Prostate gland (tissue), 2 donors: ENCODE measurements around the gene PIWIL1. TPM values are rescaled to one million over a fixed set of nuclear protein-coding genes. Genes with fewer than 3 reads are reported as not detected.
A peak's percentile ranks its signal among the peaks of the same experiment; 100 is the strongest.

Experiments used
- DNase-seq: peaks from one replicate; pipeline ENCODE4 v3.0.0-alpha.2; 2019; ENCODE audit warnings: low spot score
- H3K27ac ChIP-seq, 2 donors: fragments of 200-600 bp; sonication (generic); 2 replicates each; pipeline ENCODE4 v1.5.1; 2017 to 2019
- H3K27me3 ChIP-seq: fragments of 200-600 bp; sonication (generic); replicated peaks from 2 replicates; pipeline ENCODE4 v1.5.1; 2019; ENCODE audit not compliant: insufficient read depth
- H3K36me3 ChIP-seq, 2 donors: fragments of 200-600 bp; sonication (generic); 1 replicate in 1 of 2; 2 replicates in 1 of 2; pipeline versions ENCODE4 v1.5.1 to v1.8.1; 2017 to 2019
- H3K4me1 ChIP-seq: fragments of 200-600 bp; sonication (generic); replicated peaks from 2 replicates; pipeline ENCODE4 v1.5.1; 2019
- H3K4me3 ChIP-seq, 2 donors: fragments of 200-600 bp; sonication (generic); 2 replicates each; pipeline ENCODE4 v1.5.1; 2017 to 2019
- H3K9me3 ChIP-seq: fragments of 200-600 bp; sonication (generic); 2 replicates; pipeline ENCODE4 v1.5.1; 2017
- POLR2A ChIP-seq: fragments of 450-650 bp; IDR thresholded peaks from one replicate; pipeline ENCODE4 v1.6.1; 2016; ENCODE audit warnings: antibody characterized with exemption, mild to moderate bottlenecking
- POLR2AphosphoS5 ChIP-seq: sonication (generic); formaldehyde crosslinking; IDR thresholded peaks from one replicate; pipeline ENCODE4 v1.6.1; 2017; ENCODE audit warnings: antibody characterized with exemption
- WGBS: methylation state at CpG from one replicate; pipeline ENCODE4 v1.1.5; 2018; 5-methylcytosine and 5-hydroxymethylcytosine counted together
- intact Hi-C: fragments of 100-400 bp; cut with DNase I; formaldehyde crosslinking; loops from one replicate; pipeline ENCODE4 v1.14.2; 2022
- total RNA-seq, 2 donors: library from RNA; depleted of rRNA; stranded (reverse); fragments of >200 nt; gene quantifications; one replicate each; pipeline ENCODE4 v1.1.0, GENCODE V29; 2016
- TF ChIP-seq, protein P1 (sequence below), 4 experiments: fragments of 200-600 bp in 2 of 4; fragments of 450-650 bp in 2 of 4; sonication (generic) in 2 of 4; IDR thresholded peaks; 1 replicate in 3 of 4; 2 replicates in 1 of 4; pipeline ENCODE4 v1.5.1; 2016 to 2019; ENCODE audit warnings: antibody characterized with exemption in 4 of 4, mild to moderate bottlenecking in 2 of 4, moderate library complexity in 2 of 4

The PIWIL1 gene
- total RNA-seq, 2 donors from 2014 or later, result 16.2 TPM; not detected in 1

DNA sequence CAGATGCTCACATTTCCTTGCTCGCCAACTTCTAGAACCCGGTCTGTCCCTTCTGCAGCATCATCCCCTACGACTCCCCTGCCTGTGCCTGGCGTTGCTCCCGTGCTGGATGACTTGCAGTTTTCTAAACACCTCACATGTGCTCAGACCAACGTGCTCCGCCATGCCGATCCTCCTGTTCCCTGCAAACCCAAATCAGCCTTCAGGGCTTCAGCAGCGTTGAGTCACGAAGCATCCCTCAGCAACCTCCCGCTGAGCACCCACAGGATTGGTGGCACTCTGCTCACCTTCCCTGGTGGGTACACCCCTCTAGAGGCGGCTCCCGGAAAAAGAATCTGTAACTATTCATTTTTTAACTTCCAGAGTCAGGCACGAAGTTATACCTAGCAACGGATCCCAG, 2.8 kb upstream of the PIWIL1 start:
- Histone ChIP-seq H3K36me3 (no peaks in the 10 kb centered on the region), H3K27me3 (peaks cover 5% of the 10 kb centered on the region), H3K4me3 (no peak overlapping the region), H3K9me3 (no peaks in the 10 kb centered on the region), H3K4me1 (no peaks in the 10 kb centered on the region), H3K27ac (no peak overlapping the region)
- WGBS, result 37% methylated on average over 15 of the region's 15 CpGs
- no peak for DNase-seq
- intact Hi-C loops, result loop anchor here (2.0 kb wide), 1 partner anchor 286 kb away; no protein-coding TSS in a partner anchor
- TF ChIP-seq, protein P1, sequence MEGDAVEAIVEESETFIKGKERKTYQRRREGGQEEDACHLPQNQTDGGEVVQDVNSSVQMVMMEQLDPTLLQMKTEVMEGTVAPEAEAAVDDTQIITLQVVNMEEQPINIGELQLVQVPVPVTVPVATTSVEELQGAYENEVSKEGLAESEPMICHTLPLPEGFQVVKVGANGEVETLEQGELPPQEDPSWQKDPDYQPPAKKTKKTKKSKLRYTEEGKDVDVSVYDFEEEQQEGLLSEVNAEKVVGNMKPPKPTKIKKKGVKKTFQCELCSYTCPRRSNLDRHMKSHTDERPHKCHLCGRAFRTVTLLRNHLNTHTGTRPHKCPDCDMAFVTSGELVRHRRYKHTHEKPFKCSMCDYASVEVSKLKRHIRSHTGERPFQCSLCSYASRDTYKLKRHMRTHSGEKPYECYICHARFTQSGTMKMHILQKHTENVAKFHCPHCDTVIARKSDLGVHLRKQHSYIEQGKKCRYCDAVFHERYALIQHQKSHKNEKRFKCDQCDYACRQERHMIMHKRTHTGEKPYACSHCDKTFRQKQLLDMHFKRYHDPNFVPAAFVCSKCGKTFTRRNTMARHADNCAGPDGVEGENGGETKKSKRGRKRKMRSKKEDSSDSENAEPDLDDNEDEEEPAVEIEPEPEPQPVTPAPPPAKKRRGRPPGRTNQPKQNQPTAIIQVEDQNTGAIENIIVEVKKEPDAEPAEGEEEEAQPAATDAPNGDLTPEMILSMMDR (IDR thresholded peaks at IDR 0.05), result no peak
- TF ChIP-seq POLR2A (no peak), POLR2AphosphoS5 (no peak)

DNA sequence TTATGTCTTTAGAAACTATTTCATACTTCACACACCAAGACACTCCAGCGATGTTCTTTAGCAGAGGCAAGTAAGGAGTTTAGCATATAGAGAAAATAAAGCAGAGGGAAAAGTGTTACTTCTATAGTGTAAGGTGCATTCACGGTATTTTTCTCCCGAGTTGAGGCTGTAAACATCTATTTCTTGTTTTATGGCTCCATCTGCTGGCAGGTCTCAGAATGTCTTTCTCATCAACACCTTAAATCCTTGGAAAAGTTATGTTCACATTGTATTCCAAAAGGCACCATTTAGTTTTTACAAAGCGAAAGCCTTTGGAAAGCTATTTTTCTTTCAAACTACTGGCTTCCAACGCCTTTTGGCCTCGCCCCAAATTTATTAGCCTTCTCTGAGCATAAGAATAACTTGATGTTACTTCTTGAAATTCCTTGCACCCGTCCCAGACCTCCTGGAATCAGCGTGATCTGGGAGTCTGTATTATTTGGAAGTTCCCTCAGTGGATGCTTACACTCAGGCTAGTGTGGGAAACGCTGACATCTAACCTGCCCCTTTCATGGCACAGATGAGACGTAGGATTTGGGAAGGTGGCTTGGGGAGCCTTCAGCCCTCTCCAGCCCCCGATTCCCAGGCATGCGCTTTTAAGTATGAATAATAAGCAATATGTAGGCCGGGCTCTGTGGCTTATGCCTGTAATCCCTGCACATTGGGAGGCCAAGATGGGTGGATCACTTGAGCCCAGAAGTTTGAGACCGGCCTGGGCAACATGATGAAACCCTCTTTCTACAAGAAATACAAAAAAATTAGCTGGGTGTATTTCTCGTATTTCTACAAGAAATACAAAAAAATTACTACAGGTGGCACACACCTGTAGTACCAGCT, 1.9 kb upstream of the PIWIL1 start:
- intact Hi-C loops, result loop anchor here (2.0 kb wide), 1 partner anchor 287 kb away; no protein-coding TSS in a partner anchor
- TF ChIP-seq, protein P1 (IDR thresholded peaks at IDR 0.05), result peak; percentile 38 to 88 (median 77)
- no peak for TF ChIP-seq POLR2A
- TF ChIP-seq POLR2AphosphoS5, result peak; percentile 15
- Histone ChIP-seq H3K4me1 (no peaks in the 10 kb centered on the region), H3K4me3 (no peak overlapping the region), H3K9me3 (no peaks in the 10 kb centered on the region), H3K36me3 (no peaks in the 10 kb centered on the region), H3K27me3 (peaks cover 5% of the 10 kb centered on the region), H3K27ac (no peak overlapping the region)
- WGBS, result 56% methylated on average over 15 of the region's 15 CpGs
- peak; percentile 67 for DNase-seq

DNA sequence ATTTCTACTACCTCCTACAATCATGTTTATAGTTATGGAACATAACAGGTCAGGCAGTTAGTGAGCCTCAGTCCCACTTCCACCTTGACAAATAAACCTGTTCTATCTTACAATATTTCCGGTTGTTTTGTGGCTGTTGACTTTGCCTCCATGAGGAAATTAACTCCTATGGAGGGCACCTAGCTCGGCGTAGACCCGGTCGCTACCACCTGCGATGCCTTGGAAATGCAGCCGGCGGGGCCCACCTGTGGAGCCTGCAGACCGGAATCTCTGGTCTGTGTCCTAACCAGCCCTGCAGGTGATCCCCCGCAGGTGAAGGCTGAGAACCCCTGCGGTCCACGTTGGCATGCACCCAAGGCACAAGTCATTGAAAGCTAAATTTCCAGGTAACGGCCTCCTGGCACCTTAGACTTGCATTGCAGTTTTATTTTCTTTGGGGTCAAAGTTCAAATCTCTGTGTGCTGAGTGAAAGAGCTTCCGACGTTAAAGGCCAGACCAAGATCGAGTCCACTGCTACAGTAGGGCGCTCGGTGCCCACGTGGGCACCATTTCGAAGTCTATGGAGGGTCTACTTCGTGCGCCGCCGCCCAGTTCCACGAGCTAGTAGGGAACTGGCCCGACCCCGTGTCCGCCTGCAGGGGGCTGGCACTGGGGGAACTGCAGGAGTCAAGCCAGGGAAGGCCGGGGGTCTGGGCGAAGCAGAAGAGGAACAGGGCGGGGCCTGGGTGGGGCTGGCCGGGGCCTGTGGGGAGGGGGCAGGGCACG, 782 bp upstream of the PIWIL1 start:
- intact Hi-C loops, result no loop called here
- no peak for DNase-seq
- Histone ChIP-seq H3K9me3 (no peaks in the 10 kb centered on the region), H3K27ac (no peak overlapping the region), H3K4me1 (no peaks in the 10 kb centered on the region), H3K27me3 (peaks cover 5% of the 10 kb centered on the region), H3K36me3 (no peaks in the 10 kb centered on the region), H3K4me3 (no peak overlapping the region)
- WGBS, result 76% methylated on average over 32 of the region's 33 CpGs
- TF ChIP-seq, protein P1 (IDR thresholded peaks at IDR 0.05), result no peak

DNA sequence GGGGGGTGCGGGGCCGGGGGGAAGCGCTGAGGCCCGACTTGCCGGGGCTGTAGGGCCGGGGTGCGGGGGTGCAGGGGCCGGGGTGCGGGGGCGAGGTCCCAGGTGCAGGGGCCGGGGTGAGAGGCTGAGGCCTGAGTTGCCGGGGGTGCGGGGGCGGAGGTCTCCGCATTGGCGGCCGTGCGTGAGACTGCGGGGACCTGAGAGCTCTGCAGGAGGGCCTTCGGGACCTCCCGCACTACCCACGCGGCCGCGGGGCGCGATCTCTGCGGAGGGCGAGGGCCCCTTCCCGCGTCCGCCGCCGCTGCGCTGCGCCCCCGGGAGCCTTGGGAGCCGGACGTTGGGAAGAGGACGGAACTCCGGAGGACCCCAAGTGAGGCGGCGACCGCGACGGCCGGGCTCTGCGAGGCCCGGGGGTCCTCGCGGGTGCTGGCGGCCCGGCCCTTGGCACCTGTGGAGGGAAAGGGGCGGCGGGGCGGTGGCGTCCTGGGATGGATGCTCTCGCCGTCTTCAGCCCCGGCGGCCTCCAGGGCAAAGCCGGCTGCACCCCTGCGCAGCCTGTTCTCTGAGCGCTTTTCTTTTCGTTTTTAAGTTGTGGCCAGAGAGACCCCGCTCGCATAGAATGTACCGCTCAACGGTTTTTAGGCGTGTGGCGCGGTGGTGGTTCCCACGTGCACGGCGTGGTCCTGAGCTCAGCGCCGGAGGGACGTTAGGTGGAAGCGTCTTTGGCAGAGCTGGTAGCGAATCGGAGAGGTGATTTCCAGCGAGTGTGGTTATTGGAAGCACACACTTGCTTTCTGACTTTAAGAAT, 1.3 kb downstream of the PIWIL1 start:
- intact Hi-C loops, result no loop called here
- 8% methylated on average over 67 of the region's 82 CpGs for WGBS
- Histone ChIP-seq H3K27me3 (peaks cover 5% of the 10 kb centered on the region), H3K9me3 (no peaks in the 10 kb centered on the region), H3K4me3 (no peak overlapping the region), H3K4me1 (no peaks in the 10 kb centered on the region), H3K36me3 (no peaks in the 10 kb centered on the region), H3K27ac (no peak overlapping the region)
- DNase-seq, result no peak
- TF ChIP-seq POLR2A (no peak), POLR2AphosphoS5 (no peak)
- TF ChIP-seq, protein P1 (IDR thresholded peaks at IDR 0.05), result no peak
